Tibial artery (tissue), 4 donors: ENCODE measurements around the gene PIGZ.
"Not testable (repeated sequence)": the region's sequence is repeated elsewhere in the genome, so short reads cannot be mapped to it uniquely, and the experiment has no call there.

Experiments used
- DNase-seq, 2 donors: peaks; one replicate each; pipeline ENCODE4 v3.0.0-alpha.2; 2019
- H3K27ac ChIP-seq, 2 donors: fragments of 200-600 bp; sonication (generic) in 1 of 2; 1 replicate in 1 of 2; 2 replicates in 1 of 2; pipeline ENCODE4 v1.5.1; 2018 to 2019; ENCODE audit warnings: mild to moderate bottlenecking in 1 of 2
- H3K27me3 ChIP-seq, 2 donors: fragments of 200-600 bp; sonication (generic) in 1 of 2; one replicate each; pipeline versions ENCODE4 v1.5.1 to v1.6.0; 2016 to 2019
- H3K36me3 ChIP-seq, 3 donors: fragments of 200-600 bp; sonication (generic) in 2 of 3; one replicate each; pipeline ENCODE4 v1.5.1; 2016 to 2019; ENCODE audit warnings: mild to moderate bottlenecking in 2 of 3
- H3K4me1 ChIP-seq, 4 donors: fragments of 200-600 bp; sonication (generic) in 2 of 4; 1 replicate in 3 of 4; 2 replicates in 1 of 4; pipeline ENCODE4 v1.5.1; 2016 to 2019
- H3K4me3 ChIP-seq, 2 donors: fragments of 200-600 bp; sonication (generic) in 1 of 2; 1 replicate in 1 of 2; 2 replicates in 1 of 2; pipeline ENCODE4 v1.5.1; 2018 to 2019; ENCODE audit warnings: mild to moderate bottlenecking in 2 of 2
- H3K9me3 ChIP-seq, 3 donors: fragments of 200-600 bp; sonication (generic) in 1 of 3; one replicate each; pipeline ENCODE4 v1.5.1; 2016 to 2019
- intact Hi-C: fragments of 100-400 bp; cut with DNase I; formaldehyde crosslinking; loops from one replicate; pipeline ENCODE4 v1.15.0; 2023; ENCODE audit warnings: low total_unique reads
- TF ChIP-seq, protein P1 (sequence below), 2 experiments: fragments of 200-600 bp in 1 of 2; fragments of 450-650 bp in 1 of 2; IDR thresholded peaks; one replicate each; pipeline ENCODE4 v1.5.1; 2017 to 2019; ENCODE audit warnings: antibody characterized with exemption in 2 of 2, mild to moderate bottlenecking in 1 of 2, moderate library complexity in 1 of 2

PIGZ gene

GRCh38 chr3:196948442-196949284 is 20.0 kb downstream of the PIGZ start:
- no peak for DNase-seq
- H3K27ac ChIP-seq, result no peak overlapping the region
- no peaks in the 10 kb centered on the region for H3K9me3 ChIP-seq
- H3K4me1 ChIP-seq, result peaks cover 0 to 10% (median 5%) of the 10 kb centered on the region in 4 donors
- H3K27me3 ChIP-seq, result no peaks in the 10 kb centered on the region
- TF ChIP-seq, protein P1, sequence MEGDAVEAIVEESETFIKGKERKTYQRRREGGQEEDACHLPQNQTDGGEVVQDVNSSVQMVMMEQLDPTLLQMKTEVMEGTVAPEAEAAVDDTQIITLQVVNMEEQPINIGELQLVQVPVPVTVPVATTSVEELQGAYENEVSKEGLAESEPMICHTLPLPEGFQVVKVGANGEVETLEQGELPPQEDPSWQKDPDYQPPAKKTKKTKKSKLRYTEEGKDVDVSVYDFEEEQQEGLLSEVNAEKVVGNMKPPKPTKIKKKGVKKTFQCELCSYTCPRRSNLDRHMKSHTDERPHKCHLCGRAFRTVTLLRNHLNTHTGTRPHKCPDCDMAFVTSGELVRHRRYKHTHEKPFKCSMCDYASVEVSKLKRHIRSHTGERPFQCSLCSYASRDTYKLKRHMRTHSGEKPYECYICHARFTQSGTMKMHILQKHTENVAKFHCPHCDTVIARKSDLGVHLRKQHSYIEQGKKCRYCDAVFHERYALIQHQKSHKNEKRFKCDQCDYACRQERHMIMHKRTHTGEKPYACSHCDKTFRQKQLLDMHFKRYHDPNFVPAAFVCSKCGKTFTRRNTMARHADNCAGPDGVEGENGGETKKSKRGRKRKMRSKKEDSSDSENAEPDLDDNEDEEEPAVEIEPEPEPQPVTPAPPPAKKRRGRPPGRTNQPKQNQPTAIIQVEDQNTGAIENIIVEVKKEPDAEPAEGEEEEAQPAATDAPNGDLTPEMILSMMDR (IDR thresholded peaks at IDR 0.05), result no peak
- intact Hi-C loops, result no loop called here
- H3K4me3 ChIP-seq, result no peak overlapping the region
- H3K36me3 ChIP-seq, result peaks cover 0 to 41% (median 4%) of the 10 kb centered on the region in 3 donors

DNA sequence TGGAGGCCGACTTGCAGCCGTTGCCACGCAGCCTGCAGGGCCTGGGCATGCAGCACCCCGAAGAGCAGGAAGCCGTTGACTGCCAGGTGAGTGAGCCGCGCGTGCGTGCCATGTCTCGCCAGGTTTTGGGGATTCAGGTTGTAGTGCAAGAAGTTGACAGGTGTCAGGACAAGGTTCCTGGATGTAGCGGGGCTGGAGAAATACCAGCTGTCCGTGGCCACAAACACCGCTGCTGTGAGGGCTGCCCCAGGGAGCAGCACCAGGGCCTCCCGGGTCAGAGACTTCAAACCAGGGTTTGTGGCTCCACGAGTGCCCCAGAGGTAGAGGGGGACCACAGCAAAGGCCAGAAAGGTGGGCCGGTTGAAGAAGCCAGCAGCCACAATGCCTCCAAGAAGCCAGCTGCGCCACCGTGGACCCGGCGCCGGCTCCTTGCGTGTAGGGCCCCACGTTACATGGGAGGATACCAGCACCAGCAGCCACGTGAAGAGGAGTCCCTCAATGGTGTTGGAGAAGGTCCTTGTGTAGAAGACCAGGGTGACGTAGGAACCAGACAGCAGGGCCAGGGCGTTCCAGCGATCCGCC is 20.7 kb downstream of the PIGZ start:
- peaks cover 0 to 41% (median 4%) of the 10 kb centered on the region in 3 donors for H3K36me3 ChIP-seq
- no peak overlapping the region for H3K27ac ChIP-seq
- H3K9me3 ChIP-seq, result no peaks in the 10 kb centered on the region
- H3K4me1 ChIP-seq, result peaks cover 0 to 17% (median 12%) of the 10 kb centered on the region in 4 donors
- DNase-seq, result no peak
- H3K27me3 ChIP-seq, result no peaks in the 10 kb centered on the region
- TF ChIP-seq, protein P1 (IDR thresholded peaks at IDR 0.05), result no peak
- H3K4me3 ChIP-seq, result no peak overlapping the region
- intact Hi-C loops, result no loop called here

DNA sequence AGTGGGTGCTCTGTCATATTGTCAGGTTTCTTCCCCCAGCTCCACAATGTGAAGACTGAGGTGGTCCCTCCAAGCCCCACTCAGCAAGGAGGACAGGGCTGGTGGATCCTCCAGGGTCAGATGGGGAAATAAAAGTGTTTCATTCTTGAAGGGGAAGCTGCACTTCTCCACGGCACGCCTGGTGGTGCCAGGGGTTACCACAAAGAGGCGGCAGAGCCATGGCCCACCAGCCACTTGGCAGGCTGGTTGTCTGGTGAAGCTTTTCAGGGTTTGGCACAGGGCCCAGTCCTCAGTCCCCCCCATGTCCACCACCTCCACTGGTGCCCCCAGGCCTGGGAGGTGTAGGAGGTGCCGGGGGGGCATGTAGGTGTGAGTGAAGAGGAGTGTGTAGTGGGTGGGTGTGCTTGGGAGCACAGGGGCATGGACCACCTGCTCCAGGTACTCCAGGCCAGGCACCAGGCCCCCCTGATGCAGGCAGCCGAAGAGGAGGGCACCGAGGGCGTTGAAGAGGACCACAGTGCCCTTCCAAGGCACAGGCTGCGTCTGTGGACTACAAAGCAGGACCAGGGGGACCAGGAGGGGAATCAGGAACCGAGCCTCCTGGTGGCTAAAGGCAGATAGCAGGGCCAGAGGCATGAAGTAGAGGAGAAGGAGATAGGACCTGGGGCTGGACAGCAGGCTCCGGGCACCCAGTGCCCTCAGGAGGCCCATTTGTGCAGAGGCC is 21.3 kb downstream of the PIGZ start:
- H3K36me3 ChIP-seq, result peaks cover 0 to 41% (median 4%) of the 10 kb centered on the region in 3 donors
- no peak overlapping the region for H3K4me3 ChIP-seq
- peaks cover 0 to 17% (median 12%) of the 10 kb centered on the region in 4 donors for H3K4me1 ChIP-seq
- TF ChIP-seq, protein P1 (IDR thresholded peaks at IDR 0.05), result no peak
- no peak for DNase-seq
- H3K9me3 ChIP-seq, result no peaks in the 10 kb centered on the region
- no peaks in the 10 kb centered on the region for H3K27me3 ChIP-seq
- intact Hi-C loops, result no loop called here
- no peak overlapping the region for H3K27ac ChIP-seq

DNA sequence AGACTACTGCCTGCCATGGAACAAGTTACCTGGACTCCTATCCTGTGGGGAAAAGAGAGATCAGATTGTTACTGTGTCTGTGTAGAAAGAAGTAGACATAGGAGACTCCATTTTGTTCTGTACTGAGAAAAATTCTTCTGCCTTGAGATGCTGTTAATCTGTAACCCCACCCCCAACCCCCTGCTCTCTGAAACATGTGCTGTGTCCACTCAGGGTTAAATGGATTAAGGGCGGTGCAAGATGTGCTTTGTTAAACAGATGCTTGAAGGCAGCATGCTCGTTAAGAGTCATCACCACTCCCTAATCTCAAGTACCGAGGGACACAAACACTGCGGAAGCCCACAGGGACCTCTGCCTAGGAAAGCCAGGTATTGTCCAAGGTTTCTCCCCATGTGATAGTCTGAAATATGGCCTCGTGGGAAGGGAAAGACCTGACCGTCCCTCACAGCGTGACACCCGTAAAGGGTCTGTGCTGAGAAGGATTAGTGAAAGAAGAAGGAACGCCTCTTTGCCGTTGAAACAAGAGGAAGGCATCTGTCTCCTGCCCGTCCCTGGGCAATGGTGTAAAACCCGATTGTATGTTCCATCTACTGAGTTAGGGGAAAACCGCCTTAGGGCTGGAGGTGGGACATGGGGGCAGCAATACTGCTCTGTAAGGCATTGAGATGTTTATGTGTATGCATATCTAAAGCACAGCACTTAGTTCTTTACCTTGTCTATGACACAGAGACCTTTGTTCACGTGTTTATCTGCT is 24.4 kb downstream of the PIGZ start:
- H3K36me3 ChIP-seq, result peaks cover 0 to 27% (median 0%) of the 10 kb centered on the region in 3 donors
- not testable (repeated sequence) for H3K9me3 ChIP-seq, H3K27me3 ChIP-seq, H3K27ac ChIP-seq, H3K4me3 ChIP-seq, DNase-seq
- peaks cover 0 to 34% (median 27%) of the 10 kb centered on the region in 4 donors for H3K4me1 ChIP-seq
- intact Hi-C loops, result loop anchor here (5.0 kb wide), 1 partner anchor 77 kb away; the partner anchor contains the start of gene SENP5

GRCh38 chr3:196942915-196943277 is 25.7 kb downstream of the PIGZ start:
- Histone ChIP-seq H3K4me1 (peaks cover 0 to 34% (median 27%) of the 10 kb centered on the region in 4 donors), H3K9me3 (no peaks in the 10 kb centered on the region), H3K36me3 (peaks cover 3 to 37% (median 12%) of the 10 kb centered on the region in 3 donors), H3K27ac (peak overlapping the region; percentile 85 to 92), H3K27me3 (no peaks in the 10 kb centered on the region), H3K4me3 (peak overlapping the region; percentile 70 to 94)
- intact Hi-C loops, result loop anchor here (2.0 to 5.0 kb wide), 2 partner anchors 26 to 76 kb away; partner anchors contain the start of genes PIGZ and SENP5
- TF ChIP-seq, protein P1 (IDR thresholded peaks at IDR 0.05), result no peak
- no peak for DNase-seq
